ENCODE measurements around the gene TREML1.
"Not testable (repeated sequence)": the region's sequence is repeated elsewhere in the genome, so short reads cannot be mapped to it uniquely, and the experiment has no call there.

The TREML1 gene

GRCh38 chr6:41135062-41135832 lies 18.9 kb downstream of the TREML1 start:
- ATAC-seq, result no peak
- no peak overlapping the region for H3K4me3 Mint-ChIP-seq
- H3K27ac Mint-ChIP-seq, result no peak overlapping the region
- H3K27me3 Mint-ChIP-seq, result no peaks in the 10 kb centered on the region
- no peaks in the 10 kb centered on the region for H3K9me3 Mint-ChIP-seq
- no peaks in the 10 kb centered on the region for H3K4me1 Mint-ChIP-seq
- peaks cover 39% of the 10 kb centered on the region for H3K36me3 Mint-ChIP-seq

DNA sequence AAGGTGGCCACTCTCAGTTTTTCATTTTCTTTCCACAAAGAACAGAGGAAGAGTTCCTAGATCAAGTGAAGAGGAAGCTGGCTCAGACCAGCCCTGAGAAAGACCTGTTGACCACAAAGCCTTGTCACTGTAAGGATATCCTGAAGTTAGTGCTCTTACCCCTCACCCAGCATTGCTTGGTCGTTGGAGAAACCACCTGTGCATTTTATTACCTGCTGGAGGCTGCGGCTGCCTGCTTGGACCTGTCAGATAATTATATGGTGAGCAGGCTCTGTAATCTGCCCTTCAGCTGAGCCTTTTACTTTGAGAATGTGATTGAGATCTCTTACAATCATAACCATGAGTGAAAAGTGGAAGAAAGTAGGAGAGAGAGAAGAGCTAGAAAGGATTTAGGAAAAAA lies 21.9 kb downstream of the TREML1 start:
- Mint-ChIP-seq H3K36me3 (peaks cover 39% of the 10 kb centered on the region), H3K9me3 (no peaks in the 10 kb centered on the region), H3K4me1 (no peaks in the 10 kb centered on the region), H3K27ac (no peak overlapping the region), H3K4me3 (no peak overlapping the region), H3K27me3 (no peaks in the 10 kb centered on the region)
- no peak for ATAC-seq

DNA sequence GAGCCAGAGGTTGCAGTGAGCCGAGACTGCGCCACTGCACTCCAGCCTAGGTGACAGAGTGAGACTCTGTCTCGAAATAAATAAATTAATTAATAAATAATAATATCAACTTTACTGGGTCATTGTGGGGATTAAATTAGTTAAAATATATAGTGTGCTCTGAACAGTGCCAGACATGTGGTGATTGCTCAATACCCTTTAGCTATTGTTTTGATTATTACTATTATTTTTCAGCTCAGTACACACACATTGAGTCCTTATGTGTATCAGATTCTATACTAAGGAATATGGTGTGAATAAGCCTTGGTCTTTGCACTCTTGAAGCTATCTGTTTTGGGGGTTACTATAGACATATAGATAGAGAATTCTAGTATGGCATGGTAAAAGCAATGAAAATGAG lies 28.9 kb downstream of the TREML1 start:
- H3K4me1 Mint-ChIP-seq, result no peaks in the 10 kb centered on the region
- no peak overlapping the region for H3K27ac Mint-ChIP-seq
- H3K4me3 Mint-ChIP-seq, result no peak overlapping the region
- no peaks in the 10 kb centered on the region for H3K27me3 Mint-ChIP-seq
- no peak for ATAC-seq
- H3K9me3 Mint-ChIP-seq, result no peaks in the 10 kb centered on the region
- H3K36me3 Mint-ChIP-seq, result peaks cover 27% of the 10 kb centered on the region

DNA sequence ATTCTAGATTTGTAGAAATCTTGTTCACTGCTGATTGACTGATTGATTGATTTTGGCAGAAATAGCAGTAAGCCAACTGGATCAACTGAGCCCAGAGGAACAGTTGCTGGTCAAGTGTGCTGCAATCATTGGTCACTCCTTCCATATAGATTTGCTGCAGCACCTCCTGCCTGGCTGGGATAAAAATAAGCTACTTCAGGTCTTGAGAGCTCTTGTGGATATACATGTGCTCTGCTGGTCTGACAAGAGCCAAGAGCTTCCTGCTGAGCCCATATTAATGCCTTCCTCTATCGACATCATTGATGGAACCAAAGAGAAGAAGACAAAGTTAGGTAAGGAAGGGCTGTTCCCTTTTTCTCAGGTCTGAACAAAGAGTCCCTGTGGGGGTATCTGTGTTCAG lies 31.2 kb downstream of the TREML1 start:
- no peak for ATAC-seq
- Mint-ChIP-seq H3K4me3 (no peak overlapping the region), H3K27me3 (no peaks in the 10 kb centered on the region), H3K9me3 (no peaks in the 10 kb centered on the region), H3K4me1 (no peaks in the 10 kb centered on the region), H3K27ac (no peak overlapping the region), H3K36me3 (peaks cover 33% of the 10 kb centered on the region)

DNA sequence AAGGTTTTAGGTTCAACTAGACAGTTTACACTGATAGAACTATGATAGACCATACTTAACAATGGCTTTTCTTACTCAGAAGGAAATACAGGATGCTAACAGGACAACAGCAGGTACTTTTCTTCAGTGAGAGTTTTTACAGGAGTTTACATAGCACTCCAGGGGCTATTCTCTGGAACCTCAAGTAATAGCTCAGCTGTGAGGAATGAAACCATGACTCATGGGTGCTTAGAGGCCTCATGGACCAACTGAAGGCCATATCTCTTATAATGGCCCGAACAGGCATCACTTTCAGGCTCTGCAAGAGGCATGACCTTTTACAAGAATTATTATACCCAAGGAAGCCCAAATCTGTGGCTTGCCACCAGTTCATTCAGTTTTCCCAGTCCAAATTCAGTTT lies 31.8 kb downstream of the TREML1 start:
- ATAC-seq, result no peak
- H3K36me3 Mint-ChIP-seq, result peaks cover 34% of the 10 kb centered on the region

DNA sequence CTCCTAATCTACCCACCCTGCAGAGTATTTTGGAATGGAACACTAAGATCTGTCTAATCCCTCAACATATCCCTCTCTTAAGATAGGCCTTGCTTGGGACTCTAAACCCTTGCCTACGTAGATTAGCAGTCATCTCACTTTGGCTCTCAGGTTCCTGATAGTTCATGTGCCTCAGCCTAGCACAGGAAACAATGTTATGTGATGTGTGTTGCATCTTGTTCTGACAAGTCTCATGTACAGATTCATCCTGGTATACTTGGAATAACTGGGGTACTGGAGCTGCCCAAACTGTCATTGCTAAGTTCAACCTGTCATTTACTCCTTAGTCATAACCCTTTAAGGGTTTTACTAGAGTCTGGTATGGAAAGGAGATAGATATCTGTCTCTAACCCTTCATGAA lies 34.1 kb downstream of the TREML1 start:
- ATAC-seq, result no peak
- H3K27me3 Mint-ChIP-seq, result no peaks in the 10 kb centered on the region
- H3K27ac Mint-ChIP-seq, result no peak overlapping the region
- H3K36me3 Mint-ChIP-seq, result peaks cover 32% of the 10 kb centered on the region
- H3K4me3 Mint-ChIP-seq, result no peak overlapping the region
- no peaks in the 10 kb centered on the region for H3K4me1 Mint-ChIP-seq
- H3K9me3 Mint-ChIP-seq, result no peaks in the 10 kb centered on the region

More for the DNA sequence above, 31.8 kb downstream of the TREML1 start:
- Mint-ChIP-seq H3K4me1 (no peaks in the 10 kb centered on the region), H3K27ac (no peak overlapping the region), H3K27me3 (no peaks in the 10 kb centered on the region), H3K9me3 (no peaks in the 10 kb centered on the region), H3K4me3 (no peak overlapping the region)

GRCh38 chr6:41119508-41119907 lies 34.6 kb downstream of the TREML1 start:
- no peaks in the 10 kb centered on the region for H3K4me1 Mint-ChIP-seq
- no peak overlapping the region for H3K4me3 Mint-ChIP-seq
- peaks cover 32% of the 10 kb centered on the region for H3K36me3 Mint-ChIP-seq
- no peaks in the 10 kb centered on the region for H3K9me3 Mint-ChIP-seq
- no peak overlapping the region for H3K27ac Mint-ChIP-seq
- ATAC-seq, result no peak
- no peaks in the 10 kb centered on the region for H3K27me3 Mint-ChIP-seq

DNA sequence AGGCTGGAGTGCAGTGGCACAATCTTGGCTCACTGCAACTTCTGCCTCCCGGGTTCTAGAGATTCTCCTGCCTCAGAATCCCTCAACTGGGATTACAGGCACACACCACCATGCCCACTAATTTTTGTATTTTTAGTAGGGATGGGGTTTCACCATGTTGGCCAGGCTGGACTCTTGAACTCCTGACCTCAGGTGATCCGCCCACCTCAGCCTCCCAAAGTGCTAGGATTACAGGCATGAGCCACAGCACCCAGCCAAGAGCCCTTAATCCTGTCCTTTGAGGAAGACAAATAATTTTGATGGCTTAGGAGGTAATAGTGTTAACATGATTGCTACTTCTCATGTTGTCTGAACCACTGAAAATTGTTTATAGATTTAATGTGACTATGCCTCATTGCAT lies 39.1 kb downstream of the TREML1 start:
- ATAC-seq, H3K9me3 Mint-ChIP-seq, H3K27me3 Mint-ChIP-seq, H3K27ac Mint-ChIP-seq, H3K4me3 Mint-ChIP-seq, H3K36me3 Mint-ChIP-seq, H3K4me1 Mint-ChIP-seq: not testable (repeated sequence)

DNA sequence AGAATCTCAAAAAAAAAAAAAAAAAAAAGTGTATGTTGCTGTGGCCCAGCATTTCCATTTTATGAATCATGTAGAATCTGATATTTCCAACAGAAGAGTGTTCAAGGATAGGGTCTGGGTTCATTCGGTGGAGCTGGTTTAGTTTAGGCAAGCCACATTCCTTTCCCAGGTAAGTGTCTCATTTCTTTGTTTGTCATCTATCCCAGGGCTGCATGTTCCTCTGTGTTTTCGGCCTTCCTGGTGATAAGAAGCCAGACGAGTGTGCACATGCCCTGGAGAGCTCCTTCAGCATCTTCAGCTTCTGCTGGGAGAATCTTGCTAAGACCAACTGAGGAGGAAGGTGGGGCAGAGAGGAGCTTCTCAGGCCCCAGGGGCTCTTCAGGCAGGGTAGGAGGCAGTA lies 43.1 kb downstream of the TREML1 start:
- H3K4me1 Mint-ChIP-seq, result no peaks in the 10 kb centered on the region
- H3K9me3 Mint-ChIP-seq, result no peaks in the 10 kb centered on the region
- H3K27ac Mint-ChIP-seq, result no peak overlapping the region
- H3K4me3 Mint-ChIP-seq, result no peak overlapping the region
- no peak for ATAC-seq
- no peaks in the 10 kb centered on the region for H3K27me3 Mint-ChIP-seq
- peaks cover 6% of the 10 kb centered on the region for H3K36me3 Mint-ChIP-seq

DNA sequence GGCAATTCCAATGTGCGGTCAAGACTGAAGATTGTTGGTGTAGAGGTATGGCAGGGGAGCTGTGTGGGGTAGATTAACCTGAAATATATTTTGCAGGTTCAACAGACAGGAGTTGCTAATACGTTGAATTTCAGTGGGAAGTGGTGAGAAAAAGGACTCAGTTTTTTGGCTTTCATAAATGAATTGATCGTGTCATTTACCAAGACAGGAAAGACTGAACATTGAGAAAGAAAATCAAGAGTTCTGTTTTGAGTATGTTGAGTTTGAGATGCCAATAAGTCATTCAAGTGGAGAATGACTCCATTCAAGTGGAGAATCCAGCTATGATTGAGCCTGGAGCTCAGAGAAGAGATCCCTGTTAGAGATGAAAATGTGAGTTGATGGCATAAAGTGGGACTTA lies 50.3 kb downstream of the TREML1 start:
- no peak for ATAC-seq
- H3K4me1 Mint-ChIP-seq, result no peaks in the 10 kb centered on the region
- H3K4me3 Mint-ChIP-seq, result no peak overlapping the region
- H3K27ac Mint-ChIP-seq, result no peak overlapping the region
- no peaks in the 10 kb centered on the region for H3K27me3 Mint-ChIP-seq
- peaks cover 25% of the 10 kb centered on the region for H3K36me3 Mint-ChIP-seq
- no peaks in the 10 kb centered on the region for H3K9me3 Mint-ChIP-seq

DNA sequence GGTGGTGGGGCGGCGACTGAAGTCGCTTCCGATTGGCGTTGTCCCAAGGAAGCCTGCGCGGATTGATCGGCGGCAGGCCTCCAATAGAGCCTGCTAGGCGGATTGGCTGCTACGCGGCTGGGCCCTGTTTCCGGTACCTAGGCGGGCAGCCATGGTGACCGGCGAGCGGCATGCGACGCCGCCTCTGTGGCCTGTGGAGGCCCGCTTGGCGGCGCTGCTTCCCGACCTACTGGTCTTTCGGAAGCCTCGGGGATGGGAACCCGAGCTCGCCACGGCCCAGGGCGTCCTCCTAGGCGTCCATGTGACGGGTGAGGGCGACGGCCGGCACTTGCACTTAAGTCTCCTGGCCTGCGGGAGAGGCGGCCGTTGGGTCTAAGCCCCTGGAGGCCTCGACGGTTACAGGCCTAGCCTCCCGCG lies 53.3 kb downstream of the TREML1 start:
- peaks cover 53% of the 10 kb centered on the region for H3K36me3 Mint-ChIP-seq
- ATAC-seq, result no peak
- H3K9me3 Mint-ChIP-seq, result no peaks in the 10 kb centered on the region
- H3K27me3 Mint-ChIP-seq, result no peaks in the 10 kb centered on the region
- no peak overlapping the region for H3K27ac Mint-ChIP-seq
- no peak overlapping the region for H3K4me3 Mint-ChIP-seq
- no peaks in the 10 kb centered on the region for H3K4me1 Mint-ChIP-seq
